Central memory CD4-positive, alpha-beta T cell (primary cell): ENCODE results near the gene DYNC2I2.

Experiments used
- DNase-seq: peaks from one replicate; pipeline ENCODE4 v3.0.0; 2022

The DYNC2I2 gene

DNA sequence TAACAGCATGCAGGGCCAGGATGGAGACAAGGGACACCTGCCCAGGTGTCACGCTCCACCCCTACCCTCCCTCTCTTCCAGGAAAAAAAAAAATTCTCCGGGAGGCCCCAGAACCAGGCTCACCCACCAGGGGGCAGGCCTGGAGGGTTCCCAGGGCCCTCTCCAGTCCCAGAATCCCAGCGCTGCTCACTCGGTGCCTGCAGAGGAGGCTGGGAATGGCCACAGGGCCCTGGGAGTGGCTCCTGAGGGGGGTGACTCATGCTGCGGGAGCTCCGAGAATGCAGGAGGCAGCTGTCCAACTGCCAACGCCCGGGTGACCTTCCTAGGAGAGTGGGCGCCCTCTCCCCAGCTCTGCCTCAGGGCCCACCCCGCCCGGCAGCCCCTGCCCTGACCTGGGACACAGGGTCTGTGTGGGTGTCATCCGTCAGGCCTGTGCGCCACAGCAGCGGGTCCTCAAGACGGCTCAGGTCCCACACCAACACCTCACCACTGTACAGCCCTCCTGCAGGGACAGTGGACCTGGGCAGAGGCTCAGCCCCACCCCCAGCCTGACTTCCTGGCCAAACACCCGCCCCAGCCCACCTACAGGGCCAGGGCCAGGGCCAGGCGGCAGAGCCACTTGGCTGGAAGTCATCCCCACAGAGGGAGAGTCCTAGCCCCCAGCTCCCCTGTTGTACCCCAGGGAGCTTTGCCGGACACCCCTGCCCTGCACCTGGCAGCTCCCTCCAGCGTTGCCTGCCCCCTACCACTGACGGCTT is 21.2 kb downstream of the DYNC2I2 start:
- no peak for DNase-seq

DNA sequence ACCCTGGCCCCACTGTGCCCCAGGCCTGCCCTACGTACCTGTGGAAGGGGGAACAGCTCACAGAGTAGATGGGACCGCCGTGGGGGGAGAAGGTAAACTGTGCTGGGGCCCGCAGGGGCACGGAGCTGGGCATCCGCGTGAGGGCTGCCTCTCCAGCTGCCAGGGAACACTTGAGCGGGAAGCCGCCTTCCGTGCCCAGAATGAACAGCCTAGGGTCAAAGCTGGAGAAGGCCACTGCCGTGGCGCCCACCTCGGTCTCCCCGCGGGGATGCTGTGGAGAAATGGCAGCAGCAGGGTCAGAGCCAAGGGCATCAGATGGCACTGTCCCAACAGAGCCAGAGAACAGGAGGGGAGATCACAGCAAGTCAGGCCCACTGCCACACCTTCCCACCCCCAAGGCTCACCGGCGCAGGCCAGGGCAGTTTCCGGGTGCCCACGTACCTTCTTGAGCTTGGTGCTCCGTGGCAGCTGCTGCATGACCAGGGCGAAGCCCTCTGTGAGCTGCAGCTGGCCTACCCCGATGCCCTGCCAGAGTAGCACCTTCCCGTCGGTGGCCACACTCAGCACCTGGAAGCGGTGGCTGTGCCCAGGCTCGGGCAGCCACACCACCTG is 21.9 kb downstream of the DYNC2I2 start:
- DNase-seq: no peak

- no peak for DNase-seq
Observed at GRCh38 chr9:128634111-128634510, 22.5 kb downstream of the DYNC2I2 start.

- no peak for DNase-seq
Observed at GRCh38 chr9:128633601-128634000, 23.0 kb downstream of the DYNC2I2 start.

DNA sequence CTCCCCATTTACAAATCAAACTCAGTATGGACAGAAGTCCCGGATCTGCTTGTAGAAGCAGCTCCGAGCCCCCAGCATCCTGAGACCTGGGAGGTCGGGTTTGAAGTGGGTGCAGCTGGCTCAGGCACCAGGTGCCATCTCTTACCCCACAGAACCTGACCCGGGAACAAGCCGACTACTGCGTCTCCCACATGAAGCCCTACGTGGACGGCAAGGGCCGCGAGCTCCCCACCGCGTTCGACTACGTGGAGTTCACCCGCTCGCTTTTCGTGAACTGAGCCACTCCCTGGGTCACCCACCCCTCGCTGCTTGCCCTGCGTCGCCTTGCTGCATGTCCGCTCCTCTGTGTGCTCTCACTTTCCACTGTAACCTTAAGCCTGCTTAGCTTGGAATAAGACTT is 23.6 kb downstream of the DYNC2I2 start:
- no peak for DNase-seq

GRCh38 chr9:128632486-128632885 is 24.2 kb downstream of the DYNC2I2 start:
- no peak for DNase-seq

DNA sequence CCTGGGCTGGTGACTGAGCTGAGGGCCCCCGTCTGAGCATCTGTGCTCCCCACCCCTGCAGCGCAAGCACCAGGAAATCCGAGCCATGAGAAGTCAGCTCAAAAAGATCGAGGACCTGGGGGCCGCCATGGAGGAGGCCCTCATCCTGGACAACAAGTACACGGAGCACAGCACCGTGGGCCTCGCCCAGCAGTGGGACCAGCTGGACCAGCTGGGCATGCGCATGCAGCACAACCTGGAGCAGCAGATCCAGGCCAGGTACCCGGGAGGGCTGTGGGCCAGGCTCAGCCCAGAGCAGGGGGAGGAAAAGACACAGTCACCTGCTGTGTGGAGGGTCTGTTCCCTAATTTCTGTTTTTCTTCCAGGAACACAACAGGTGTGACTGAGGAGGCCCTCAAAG is 24.6 kb downstream of the DYNC2I2 start:
- no peak for DNase-seq

DNA sequence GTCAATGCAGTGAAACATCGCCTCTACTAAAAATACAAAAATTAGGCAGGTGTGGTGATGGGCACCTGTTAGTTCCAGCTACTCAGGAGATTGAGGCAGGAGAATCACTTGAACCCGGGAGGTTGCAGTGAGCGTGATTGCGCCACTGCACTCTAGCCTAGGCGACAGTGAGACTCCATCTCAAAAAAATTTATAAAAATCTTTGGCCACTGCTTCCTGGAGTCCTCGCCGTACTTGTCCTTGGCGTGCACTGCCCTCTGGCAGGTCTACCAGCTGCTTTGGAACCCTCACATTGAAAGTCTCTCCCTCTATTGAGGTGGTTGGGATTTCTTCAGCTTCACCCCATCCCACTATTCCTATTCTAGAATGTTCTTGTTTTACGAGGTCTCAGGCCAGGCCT is 25.0 kb downstream of the DYNC2I2 start:
- DNase-seq: no peak

DNA sequence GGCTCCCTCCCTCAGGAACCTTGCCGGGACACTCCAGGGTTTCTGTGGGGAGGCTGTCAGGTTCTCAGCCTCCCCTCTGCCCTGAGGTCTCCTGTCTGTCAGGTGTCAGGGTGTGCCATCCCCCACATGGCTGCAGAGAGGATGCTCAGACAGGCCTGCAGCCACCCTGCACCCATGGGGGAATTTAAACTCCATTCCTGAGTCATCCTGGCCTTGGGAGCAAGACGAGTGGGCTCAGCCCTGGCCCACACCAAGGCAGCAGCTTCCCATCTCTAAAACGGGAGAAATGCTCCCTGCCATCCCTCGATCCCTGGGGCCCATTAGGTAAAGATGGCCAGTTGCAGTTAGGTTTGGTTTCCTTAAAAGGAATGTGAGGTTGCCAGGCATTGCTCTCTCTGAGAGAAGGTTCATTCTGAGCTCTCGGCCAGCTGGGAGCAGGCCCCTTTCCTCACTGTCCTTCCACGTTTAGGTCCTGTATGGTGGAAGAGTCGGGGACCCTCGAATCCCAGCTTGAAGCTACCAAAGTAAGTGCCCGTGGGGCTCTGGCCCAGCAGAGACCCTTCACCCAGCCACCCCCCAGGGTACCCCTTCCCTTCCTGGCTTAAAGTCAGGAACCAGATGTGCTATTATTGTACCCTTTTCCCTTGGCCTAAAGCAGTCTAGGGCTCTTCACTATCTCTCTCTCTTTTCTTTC is 26.6 kb downstream of the DYNC2I2 start:
- no peak for DNase-seq

DNA sequence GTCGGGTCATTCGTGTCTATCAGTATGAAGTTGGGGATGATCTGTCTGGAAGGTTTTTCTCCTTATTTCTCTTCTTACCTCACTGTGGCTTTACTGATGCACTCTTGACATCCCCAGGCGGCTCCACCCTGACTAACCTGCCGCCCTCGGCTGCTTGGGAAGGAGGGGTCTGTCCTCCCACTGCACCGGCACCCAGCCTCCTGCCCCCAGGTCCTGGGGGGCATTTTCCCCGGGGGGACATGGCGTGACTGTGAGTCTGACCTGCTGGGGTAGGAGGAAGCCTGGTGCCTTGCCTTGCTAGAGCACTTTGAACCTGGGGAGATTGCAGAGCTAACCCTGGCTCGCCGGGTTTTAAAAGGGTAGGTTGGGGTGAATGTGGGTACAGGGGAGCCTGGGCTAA is 27.5 kb downstream of the DYNC2I2 start:
- DNase-seq: no peak

GRCh38 chr9:128628471-128629048 is 28.1 kb downstream of the DYNC2I2 start:
- no peak for DNase-seq

DNA sequence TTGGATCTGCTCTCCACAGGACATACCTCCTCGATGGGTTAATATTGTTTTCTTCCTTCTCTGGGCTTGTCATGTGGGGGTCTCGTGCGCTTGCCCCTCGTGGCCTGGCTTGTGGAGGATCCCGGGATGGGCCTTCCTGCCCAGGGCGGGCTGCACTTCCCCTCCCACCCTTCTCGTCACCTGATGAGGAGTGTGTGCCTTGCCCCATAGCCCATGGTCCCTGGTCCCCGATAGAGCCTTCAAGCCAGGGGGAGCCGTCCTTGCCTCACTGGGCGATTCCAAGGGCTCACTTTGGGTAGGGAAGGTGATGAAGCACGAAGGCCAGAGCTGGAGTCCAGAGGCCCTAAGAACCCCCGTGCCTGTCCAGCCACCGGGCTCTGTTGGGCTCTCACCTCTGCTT is 28.7 kb downstream of the DYNC2I2 start:
- DNase-seq: no peak

DNA sequence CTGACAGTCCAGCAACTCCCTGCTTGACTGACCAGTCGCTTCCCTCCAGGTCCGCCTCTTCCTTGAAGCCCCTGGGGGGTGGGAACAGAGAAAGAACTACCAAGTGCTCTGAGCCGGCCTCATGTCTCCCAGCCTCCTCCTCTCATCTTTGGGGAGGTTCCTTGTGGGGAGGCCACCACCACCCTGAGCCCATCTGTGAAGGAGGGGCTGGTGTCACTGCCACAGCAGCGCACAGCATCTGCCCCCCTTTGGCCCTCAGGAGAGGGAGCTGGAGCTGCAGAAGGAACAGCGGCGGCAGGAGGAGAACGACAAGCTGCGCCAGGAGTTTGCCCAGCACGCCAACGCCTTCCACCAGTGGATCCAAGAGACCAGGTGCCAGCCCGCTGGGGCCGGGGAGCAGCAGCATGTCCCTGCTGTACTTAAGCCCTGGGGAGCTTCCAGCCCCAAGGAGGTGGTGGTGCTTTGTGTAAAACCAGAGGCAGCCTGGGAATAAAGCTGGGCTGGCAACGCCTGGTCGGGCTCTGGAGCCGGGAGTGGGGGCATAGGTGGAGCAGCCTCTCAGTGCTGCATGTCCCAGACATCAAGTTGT is 29.4 kb downstream of the DYNC2I2 start:
- DNase-seq: no peak

DNA sequence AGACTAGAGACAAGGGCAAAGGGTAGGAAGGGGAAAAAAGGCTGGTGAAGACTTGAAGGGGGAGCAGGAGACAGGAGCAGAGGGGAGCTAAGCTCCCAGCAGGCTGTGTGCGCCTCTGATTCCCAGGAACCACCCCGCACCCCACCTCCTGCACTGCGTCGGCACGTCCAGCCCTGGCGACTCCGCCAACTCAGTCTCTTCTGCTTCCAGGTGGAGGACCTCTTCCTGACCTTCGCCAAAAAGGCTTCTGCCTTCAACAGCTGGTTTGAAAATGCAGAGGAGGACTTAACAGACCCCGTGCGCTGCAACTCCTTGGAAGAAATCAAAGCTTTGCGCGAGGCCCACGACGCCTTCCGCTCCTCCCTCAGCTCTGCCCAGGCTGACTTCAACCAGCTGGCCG is 30.5 kb downstream of the DYNC2I2 start:
- DNase-seq: no peak

DNA sequence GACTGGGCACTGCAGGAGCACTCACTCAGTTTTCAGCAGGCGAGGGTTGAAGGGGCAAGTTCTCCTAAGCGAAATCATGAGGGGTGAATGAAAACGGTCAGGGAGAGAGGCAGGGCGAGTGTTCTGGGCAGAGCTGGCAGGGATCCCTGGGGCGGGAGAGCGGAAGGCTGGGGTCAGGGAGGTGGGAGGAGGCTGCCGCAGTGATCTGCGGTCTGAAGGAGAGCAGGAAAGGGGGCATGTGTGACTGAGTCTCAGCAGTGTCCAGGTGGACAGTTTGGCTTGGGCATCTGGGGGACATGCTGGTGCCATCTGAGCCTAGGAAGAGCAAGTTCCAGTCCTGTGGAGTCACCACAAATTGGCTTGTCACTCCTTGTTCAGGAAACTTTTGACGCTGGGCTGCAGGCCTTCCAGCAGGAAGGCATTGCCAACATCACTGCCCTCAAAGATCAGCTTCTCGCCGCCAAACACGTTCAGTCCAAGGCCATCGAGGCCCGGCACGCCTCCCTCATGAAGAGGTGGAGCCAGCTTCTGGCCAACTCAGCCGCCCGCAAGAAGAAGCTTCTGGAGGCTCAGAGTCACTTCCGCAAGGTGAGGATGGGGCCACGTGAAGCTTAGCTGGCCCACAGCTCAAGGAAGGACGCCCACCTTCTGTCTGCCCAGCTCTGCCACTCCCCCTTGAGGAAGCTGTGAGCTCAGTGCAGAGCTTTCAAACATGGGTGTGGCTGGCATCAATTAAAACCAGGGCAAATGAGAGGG is 31.1 kb downstream of the DYNC2I2 start:
- DNase-seq: no peak

- no peak for DNase-seq
Observed at GRCh38 chr9:128624566-128624965, 32.1 kb downstream of the DYNC2I2 start.

- no peak for DNase-seq
Observed at GRCh38 chr9:128621730-128622455, 34.8 kb downstream of the DYNC2I2 start.

DNA sequence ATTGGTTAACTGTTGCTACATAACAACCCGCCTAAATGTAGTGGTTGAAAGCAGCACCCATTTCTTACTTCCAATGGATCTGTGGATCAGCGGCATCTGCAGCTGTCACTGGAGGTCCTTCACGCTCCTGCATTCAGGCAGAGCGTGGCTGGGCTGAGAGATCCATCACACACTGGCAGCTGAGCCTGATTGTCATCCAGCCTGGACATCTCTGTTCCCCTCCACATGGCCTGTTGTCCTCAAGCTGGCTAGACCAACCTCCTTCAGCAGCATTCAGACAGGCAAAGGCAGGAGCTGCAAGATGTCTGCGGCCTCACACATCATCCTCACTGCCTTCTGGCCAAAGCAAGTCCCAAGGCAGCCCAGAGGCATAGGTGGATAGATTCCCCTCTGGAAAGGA is 36.9 kb downstream of the DYNC2I2 start:
- DNase-seq: no peak

- DNase-seq: no peak
Observed at GRCh38 chr9:128619127-128619526, 37.5 kb downstream of the DYNC2I2 start.

- no peak for DNase-seq
Observed at GRCh38 chr9:128617943-128618342, 38.7 kb downstream of the DYNC2I2 start.

- DNase-seq: no peak
Observed at GRCh38 chr9:128615571-128615970, 41.1 kb downstream of the DYNC2I2 start.

- no peak for DNase-seq
Observed at GRCh38 chr9:128614728-128615127, 41.9 kb downstream of the DYNC2I2 start.
